MM.1S (cell line): ENCODE results near the gene TYW5.
A peak's percentile ranks its signal among the peaks of the same experiment; 100 is the strongest.

Experiments
- DNase-seq: peaks from one replicate; pipeline ENCODE4 v3.0.0-alpha.2; 2015
- H2AFZ ChIP-seq: fragments of 300-600 bp; sonication (generic); 2 replicates; pipeline ENCODE4 v1.6.0; 2016; ENCODE audit warnings: antibody characterized with exemption, low read length
- H3F3A ChIP-seq: fragments of 300-600 bp; sonication (generic); 2 replicates; pipeline ENCODE4 v1.6.1; 2016; ENCODE audit warnings: mild to moderate bottlenecking, antibody characterized with exemption, low read length, moderate library complexity, mixed read lengths; ENCODE audit not compliant: insufficient read depth
- H3K27ac ChIP-seq: fragments of 300-600 bp; sonication (generic); 2 replicates; pipeline ENCODE4 v1.5.1; 2016; ENCODE audit warnings: mild to moderate bottlenecking, low read length
- H3K27me3 ChIP-seq: fragments of 300-600 bp; sonication (generic); replicated peaks from 2 replicates; pipeline ENCODE4 v1.6.0; 2016; ENCODE audit warnings: low read length; ENCODE audit not compliant: insufficient read depth
- H3K36me3 ChIP-seq: fragments of 300-600 bp; sonication (generic); replicated peaks from 2 replicates; pipeline ENCODE4 v1.6.1; 2016; ENCODE audit warnings: mild to moderate bottlenecking, low read length, mixed read lengths; ENCODE audit not compliant: insufficient read depth
- H3K4me1 ChIP-seq: fragments of 300-600 bp; sonication (generic); 2 replicates; pipeline ENCODE4 v1.6.1; 2016; ENCODE audit warnings: low read length, mixed read lengths
- H3K4me2 ChIP-seq: fragments of 300-600 bp; sonication (generic); 2 replicates; pipeline ENCODE4 v1.6.0; 2016; ENCODE audit warnings: low read depth, low read length
- H3K4me3 ChIP-seq: fragments of 300-600 bp; sonication (generic); 2 replicates; pipeline ENCODE4 v1.5.1; 2016; ENCODE audit warnings: low read length, mixed read lengths
- H3K79me2 ChIP-seq: fragments of 300-600 bp; sonication (generic); 2 replicates; pipeline ENCODE4 v1.6.1; 2016; ENCODE audit warnings: mixed run types, low read length, mixed read lengths
- H3K9ac ChIP-seq: fragments of 300-600 bp; sonication (generic); 2 replicates; pipeline ENCODE4 v1.6.1; 2016; ENCODE audit warnings: low read length, mixed read lengths
- H3K9me2 ChIP-seq: fragments of 300-600 bp; sonication (generic); replicated peaks from 2 replicates; pipeline ENCODE4 v1.6.1; 2016; ENCODE audit warnings: mild to moderate bottlenecking, low read length, mixed read lengths; ENCODE audit not compliant: insufficient read depth
- H3K9me3 ChIP-seq: fragments of 300-600 bp; sonication (generic); replicated peaks from 2 replicates; pipeline ENCODE4 v1.6.1; 2016; ENCODE audit warnings: mild to moderate bottlenecking, low read length, mixed read lengths; ENCODE audit not compliant: insufficient read depth
- H4K20me1 ChIP-seq: fragments of 300-600 bp; sonication (generic); 2 replicates; pipeline ENCODE4 v1.6.1; 2016; ENCODE audit warnings: mild to moderate bottlenecking, low read length, moderate library complexity, mixed read lengths; ENCODE audit not compliant: insufficient read depth
- EZH2 ChIP-seq: fragments of 300-600 bp; sonication (generic); optimal IDR thresholded peaks from 2 replicates; pipeline ENCODE3; 2017; ENCODE audit warnings: low read depth, mild to moderate bottlenecking, antibody characterized with exemption, low read length, mixed read lengths
- EZH2phosphoT487 ChIP-seq: fragments of 300-600 bp; sonication (generic); IDR thresholded peaks from 2 replicates; pipeline ENCODE4 v1.6.1; 2018; ENCODE audit warnings: antibody characterized with exemption, low read length
- TF ChIP-seq, protein P1 (sequence below): fragments of 300-600 bp; sonication (generic); IDR thresholded peaks from 2 replicates; pipeline ENCODE4 v1.5.1; 2016; ENCODE audit warnings: antibody characterized with exemption, low read length, mixed read lengths

The TYW5 gene

DNA sequence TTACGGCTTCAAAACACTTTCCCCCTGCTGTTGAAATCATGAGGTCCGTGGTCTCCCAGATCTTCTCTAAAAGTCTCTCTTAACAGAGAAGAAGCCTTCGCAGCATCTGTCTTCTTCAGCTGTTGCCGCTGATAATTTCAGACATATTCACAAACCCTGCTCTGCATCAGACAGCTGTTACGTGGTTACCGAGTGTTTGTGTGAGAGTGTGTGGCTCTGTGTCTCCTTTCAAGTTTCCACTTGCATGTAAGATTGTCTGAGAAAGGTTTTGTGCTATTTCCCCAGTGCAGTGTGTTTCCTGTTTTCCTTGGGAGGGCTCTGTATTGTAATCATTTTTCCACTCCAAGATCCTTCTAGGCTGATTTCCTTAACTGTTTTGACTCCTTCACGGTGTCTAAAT lies 32.9 kb upstream of the TYW5 start:
- Histone ChIP-seq H3K9me3 (no peaks in the 10 kb centered on the region), H3F3A (no peaks in the 10 kb centered on the region), H3K27me3 (no peaks in the 10 kb centered on the region), H4K20me1 (no peaks in the 10 kb centered on the region), H3K4me2 (no peak overlapping the region), H3K4me1 (peaks cover 4% of the 10 kb centered on the region; the same call in 1 of the 2 replicates), H3K9me2 (no peaks in the 10 kb centered on the region), H3K9ac (no peak overlapping the region), H3K27ac (no peak overlapping the region), H3K36me3 (no peaks in the 10 kb centered on the region), H2AFZ (no peak overlapping the region), H3K79me2 (no peaks in the 10 kb centered on the region), H3K4me3 (no peak overlapping the region)
- TF ChIP-seq EZH2phosphoT487 = no peak
- TF ChIP-seq, protein P1, sequence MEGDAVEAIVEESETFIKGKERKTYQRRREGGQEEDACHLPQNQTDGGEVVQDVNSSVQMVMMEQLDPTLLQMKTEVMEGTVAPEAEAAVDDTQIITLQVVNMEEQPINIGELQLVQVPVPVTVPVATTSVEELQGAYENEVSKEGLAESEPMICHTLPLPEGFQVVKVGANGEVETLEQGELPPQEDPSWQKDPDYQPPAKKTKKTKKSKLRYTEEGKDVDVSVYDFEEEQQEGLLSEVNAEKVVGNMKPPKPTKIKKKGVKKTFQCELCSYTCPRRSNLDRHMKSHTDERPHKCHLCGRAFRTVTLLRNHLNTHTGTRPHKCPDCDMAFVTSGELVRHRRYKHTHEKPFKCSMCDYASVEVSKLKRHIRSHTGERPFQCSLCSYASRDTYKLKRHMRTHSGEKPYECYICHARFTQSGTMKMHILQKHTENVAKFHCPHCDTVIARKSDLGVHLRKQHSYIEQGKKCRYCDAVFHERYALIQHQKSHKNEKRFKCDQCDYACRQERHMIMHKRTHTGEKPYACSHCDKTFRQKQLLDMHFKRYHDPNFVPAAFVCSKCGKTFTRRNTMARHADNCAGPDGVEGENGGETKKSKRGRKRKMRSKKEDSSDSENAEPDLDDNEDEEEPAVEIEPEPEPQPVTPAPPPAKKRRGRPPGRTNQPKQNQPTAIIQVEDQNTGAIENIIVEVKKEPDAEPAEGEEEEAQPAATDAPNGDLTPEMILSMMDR = no peak
- no peak for TF ChIP-seq EZH2
- DNase-seq = no peak

DNA sequence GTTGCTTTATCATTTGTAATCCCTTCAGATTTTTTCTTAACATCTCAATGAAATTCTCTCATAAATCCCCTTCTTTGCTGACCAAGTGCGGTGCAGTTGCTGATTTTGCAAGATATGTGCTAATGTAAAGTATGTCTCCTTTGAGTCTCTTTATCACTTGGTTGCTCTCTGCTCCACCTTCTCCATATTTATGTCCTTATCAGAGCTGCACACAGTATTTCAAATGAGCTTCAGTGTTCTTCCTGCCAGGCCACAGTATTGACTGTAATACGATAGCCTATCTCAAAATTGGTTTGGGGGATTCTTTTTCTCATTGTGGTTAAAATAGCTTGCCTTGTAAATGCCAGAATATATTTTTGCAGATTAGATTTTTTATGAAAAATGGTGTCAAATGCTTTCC lies 32.3 kb upstream of the TYW5 start:
- H3K4me3 ChIP-seq = no peak overlapping the region
- H3K4me2 ChIP-seq = no peak overlapping the region
- no peak for DNase-seq
- no peaks in the 10 kb centered on the region for H3K36me3 ChIP-seq
- H3K4me1 ChIP-seq = peaks cover 4% of the 10 kb centered on the region; the same call in 1 of the 2 replicates
- TF ChIP-seq EZH2 = no peak
- TF ChIP-seq, protein P1 = no peak
- TF ChIP-seq EZH2phosphoT487 = no peak
- no peak overlapping the region for H3K9ac ChIP-seq
- no peak overlapping the region for H2AFZ ChIP-seq
- no peaks in the 10 kb centered on the region for H3K27me3 ChIP-seq
- H3F3A ChIP-seq = no peaks in the 10 kb centered on the region
- no peaks in the 10 kb centered on the region for H3K9me2 ChIP-seq
- H4K20me1 ChIP-seq = no peaks in the 10 kb centered on the region
- no peak overlapping the region for H3K27ac ChIP-seq
- no peaks in the 10 kb centered on the region for H3K79me2 ChIP-seq
- no peaks in the 10 kb centered on the region for H3K9me3 ChIP-seq

DNA sequence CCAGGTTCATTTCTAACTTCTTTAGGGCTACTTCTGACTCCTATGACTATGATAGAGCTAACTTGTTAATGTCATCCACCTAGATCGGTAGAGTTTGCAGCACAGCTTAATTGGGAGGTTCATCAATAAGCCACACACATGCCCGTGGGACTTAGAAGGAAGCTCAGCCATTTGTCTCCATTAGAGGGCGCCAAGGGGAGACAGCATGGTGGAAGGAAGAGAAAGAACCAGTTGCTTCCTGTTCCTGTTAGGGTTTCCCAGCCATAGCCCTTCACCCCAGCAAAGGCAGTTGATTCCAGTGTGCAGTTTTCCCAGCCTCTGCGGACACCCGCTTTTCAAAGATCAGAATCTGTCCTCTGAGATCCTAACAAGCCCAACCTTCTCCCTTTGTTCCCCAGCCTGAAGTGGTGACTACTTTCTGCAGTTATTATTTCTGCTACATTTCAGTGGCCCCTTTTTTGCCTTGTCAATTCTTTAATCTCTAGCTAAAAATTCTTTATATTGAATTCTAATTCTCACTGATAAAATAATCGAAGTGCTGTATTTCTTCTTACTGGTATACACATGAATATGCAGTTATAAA lies 30.4 kb upstream of the TYW5 start:
- Histone ChIP-seq H3K4me1 (peaks cover 4% of the 10 kb centered on the region; the same call in 1 of the 2 replicates), H3K27ac (no peak overlapping the region), H3K4me2 (peak overlapping the region; percentile 23; the same call in 1 of the 2 replicates), H3K4me3 (no peak overlapping the region), H4K20me1 (no peaks in the 10 kb centered on the region), H3K36me3 (no peaks in the 10 kb centered on the region), H3K27me3 (no peaks in the 10 kb centered on the region), H3K9ac (no peak overlapping the region), H2AFZ (peak overlapping the region; percentile 79), H3K79me2 (no peaks in the 10 kb centered on the region), H3K9me2 (no peaks in the 10 kb centered on the region), H3K9me3 (no peaks in the 10 kb centered on the region), H3F3A (no peaks in the 10 kb centered on the region)
- peak; percentile 80 for DNase-seq
- TF ChIP-seq, protein P1 = peak; percentile 81
- TF ChIP-seq EZH2 (no peak), EZH2phosphoT487 (no peak)
